ENCODE measurements around the gene AUP1. TPM values are rescaled to one million over a fixed set of nuclear protein-coding genes. Genes with fewer than 3 reads are reported as not detected.

The AUP1 gene
- total RNA-seq, 4 donors from 2014 or later = 93.7 to 168 (median 112) TPM

DNA sequence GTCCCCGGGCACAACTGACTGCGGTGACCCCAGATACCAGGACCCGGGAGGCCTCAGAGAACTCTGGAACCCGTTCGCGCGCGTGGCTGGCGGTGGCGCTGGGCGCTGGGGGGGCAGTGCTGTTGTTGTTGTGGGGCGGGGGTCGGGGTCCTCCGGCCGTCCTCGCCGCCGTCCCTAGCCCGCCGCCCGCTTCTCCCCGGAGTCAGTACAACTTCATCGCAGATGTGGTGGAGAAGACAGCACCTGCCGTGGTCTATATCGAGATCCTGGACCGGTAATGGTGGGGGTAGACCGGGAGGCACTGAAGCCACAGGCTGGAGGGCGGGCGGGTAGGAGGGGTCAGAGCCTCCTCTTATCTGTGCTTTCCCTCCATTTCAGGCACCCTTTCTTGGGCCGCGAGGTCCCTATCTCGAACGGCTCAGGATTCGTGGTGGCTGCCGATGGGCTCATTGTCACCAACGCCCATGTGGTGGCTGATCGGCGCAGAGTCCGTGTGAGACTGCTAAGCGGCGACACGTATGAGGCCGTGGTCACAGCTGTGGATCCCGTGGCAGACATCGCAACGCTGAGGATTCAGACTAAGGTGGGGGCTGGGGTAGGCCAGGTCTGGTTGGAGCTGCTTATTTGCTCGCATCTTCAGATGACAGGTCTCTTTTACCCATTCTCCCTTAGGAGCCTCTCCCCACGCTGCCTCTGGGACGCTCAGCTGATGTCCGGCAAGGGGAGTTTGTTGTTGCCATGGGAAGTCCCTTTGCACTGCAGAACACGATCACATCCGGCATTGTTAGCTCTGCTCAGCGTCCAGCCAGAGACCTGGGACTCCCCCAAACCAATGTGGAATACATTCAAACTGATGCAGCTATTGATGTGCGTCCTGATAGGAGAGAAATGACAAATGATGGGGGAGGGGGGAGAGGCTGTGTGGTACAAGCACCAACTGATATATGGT lies 1.0 kb upstream of the AUP1 start:
- peaks cover 10 to 18% of the 10 kb centered on the region in 2 donors for H3K4me1 ChIP-seq
- H3K27ac ChIP-seq = peak overlapping the region; percentile 21 to 90 (median 39)
- WGBS, 2 donors = 3 to 6% methylated on average over 24 to 49 of the region's 54 CpGs
- intact Hi-C loops (cut with DNase I) = no loop called here
- H3K4me3 ChIP-seq (replicated peaks in 1 of 3) = peak overlapping the region; percentile 60 to 72 (median 71)
- TF ChIP-seq POLR2A (IDR thresholded peaks at IDR 0.05) = no peak
- TF ChIP-seq CTCF (IDR thresholded peaks at IDR 0.05) = no peak
- H3K27me3 ChIP-seq = no peaks in the 10 kb centered on the region
- peak; percentile 26 to 33 for DNase-seq
- H3K9me3 ChIP-seq = no peaks in the 10 kb centered on the region
- H3K36me3 ChIP-seq = peaks cover 15 to 34% of the 10 kb centered on the region in 2 donors

DNA sequence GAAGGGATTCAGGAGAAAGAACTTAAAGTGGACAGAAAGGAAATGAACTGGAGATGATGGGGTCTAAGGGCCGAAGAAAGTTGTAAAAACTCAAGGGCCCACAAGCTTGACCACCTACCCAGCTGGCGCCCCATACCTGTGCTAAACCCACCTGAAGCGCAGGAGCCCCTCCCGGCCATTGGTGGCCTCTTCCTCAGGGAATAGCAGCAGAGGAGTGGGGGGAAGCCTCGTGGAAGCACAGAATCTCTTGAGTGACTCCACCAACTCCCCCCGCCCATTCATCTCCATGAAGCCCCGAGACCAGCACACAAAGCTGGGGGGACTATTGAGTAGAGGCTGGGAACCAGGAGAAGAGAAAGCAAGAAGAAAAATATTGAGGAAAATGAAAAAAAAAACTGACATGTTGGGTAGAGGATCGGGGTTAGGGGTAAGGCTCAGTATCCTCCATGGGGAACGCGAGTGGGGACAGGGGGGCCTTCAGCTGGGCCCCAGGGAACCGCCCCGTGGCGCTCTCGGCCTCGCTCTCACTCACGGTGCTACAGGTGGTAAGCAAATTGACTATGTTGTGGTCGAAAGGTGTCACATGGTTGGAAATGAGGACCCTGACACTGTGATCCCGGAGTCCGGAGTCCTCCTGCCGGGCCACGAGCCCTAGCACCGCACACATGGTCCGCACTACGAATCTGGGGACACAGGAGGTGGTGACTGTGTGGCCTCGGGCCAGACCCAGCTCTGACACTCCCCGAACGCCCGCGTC lies 728 bp downstream of the AUP1 start:
- peaks cover 15 to 34% of the 10 kb centered on the region in 2 donors for H3K36me3 ChIP-seq
- peak overlapping the region; percentile 23 to 100 (median 71) for H3K4me3 ChIP-seq (replicated peaks in 1 of 3)
- intact Hi-C loops (cut with DNase I) = loop anchor here (10.0 kb wide), 1 partner anchor 56 kb away; no protein-coding TSS in a partner anchor
- 17 to 22% methylated on average over 20 to 29 of the region's 29 CpGs for WGBS, 2 donors
- TF ChIP-seq POLR2A (IDR thresholded peaks at IDR 0.05) (no peak), CTCF (IDR thresholded peaks at IDR 0.05) (no peak)
- H3K4me1 ChIP-seq = peaks cover 10 to 18% of the 10 kb centered on the region in 2 donors
- DNase-seq = no peak
- no peaks in the 10 kb centered on the region for H3K27me3 ChIP-seq
- peak overlapping the region; percentile 78 to 90 (median 81) for H3K27ac ChIP-seq
- H3K9me3 ChIP-seq = no peaks in the 10 kb centered on the region

GRCh38 chr2:74527741-74528140 lies 1.8 kb downstream of the AUP1 start:
- no peak overlapping the region for H3K27ac ChIP-seq
- H3K4me1 ChIP-seq = peaks cover 10 to 18% of the 10 kb centered on the region in 2 donors
- intact Hi-C loops (cut with DNase I) = loop anchor here (10.0 kb wide), 1 partner anchor 57 kb away; no protein-coding TSS in a partner anchor
- WGBS, 2 donors = 95 to 99% methylated on average over 9 of the region's 9 CpGs
- DNase-seq = no peak
- H3K27me3 ChIP-seq = no peaks in the 10 kb centered on the region
- no peak for TF ChIP-seq CTCF (IDR thresholded peaks at IDR 0.05)
- no peak for TF ChIP-seq POLR2A (IDR thresholded peaks at IDR 0.05)
- peaks cover 15 to 26% of the 10 kb centered on the region in 2 donors for H3K36me3 ChIP-seq
- H3K9me3 ChIP-seq = no peaks in the 10 kb centered on the region
- H3K4me3 ChIP-seq (replicated peaks in 1 of 3) = no peak overlapping the region

- WGBS, 2 donors = 97% methylated on average over 11 of the region's 11 CpGs
- TF ChIP-seq POLR2A (IDR thresholded peaks at IDR 0.05) = no peak
- TF ChIP-seq CTCF (IDR thresholded peaks at IDR 0.05) = no peak
- DNase-seq = no peak
- no peak overlapping the region for H3K27ac ChIP-seq
- intact Hi-C loops (cut with DNase I) = loop anchor here (10.0 kb wide), 1 partner anchor 58 kb away; no protein-coding TSS in a partner anchor
- H3K4me1 ChIP-seq = peaks cover 10 to 18% of the 10 kb centered on the region in 2 donors
- peaks cover 15 to 23% of the 10 kb centered on the region in 2 donors for H3K36me3 ChIP-seq
- no peaks in the 10 kb centered on the region for H3K27me3 ChIP-seq
- no peaks in the 10 kb centered on the region for H3K9me3 ChIP-seq
- no peak overlapping the region for H3K4me3 ChIP-seq (replicated peaks in 1 of 3)
These were observed 2.8 kb downstream of the AUP1 start for GRCh38 chr2:74526649-74527230.

All from thyroid gland (tissue), 4 donors.